ENCODE data around the gene GGTLC2.

GGTLC2 gene

GRCh38 chr22:22691055-22691454 is 46.6 kb downstream of the GGTLC2 start:
- TF ChIP-seq POLR2A (IDR thresholded peaks at IDR 0.05; ENCODE audit: extremely low read depth, insufficient read length), result no peak
- no peak for TF ChIP-seq MAX (IDR thresholded peaks at IDR 0.05; ENCODE audit: low read depth, low read length)
- no peak for TF ChIP-seq MYC (IDR thresholded peaks at IDR 0.05; ENCODE audit: low read depth, low read length)
- TF ChIP-seq CTCF (IDR thresholded peaks at IDR 0.05; ENCODE audit: low read depth, low read length), result no peak
- DNase-seq (ENCODE audit: low read depth), result no peak
- no peak overlapping the region for H3K4me3 ChIP-seq (ENCODE audit: low read depth, low read length)

GRCh38 chr22:22691716-22692701 is 47.6 kb downstream of the GGTLC2 start:
- TF ChIP-seq CTCF (IDR thresholded peaks at IDR 0.05; ENCODE audit: low read depth, low read length) (no peak), POLR2A (IDR thresholded peaks at IDR 0.05; ENCODE audit: extremely low read depth, insufficient read length) (no peak), MYC (IDR thresholded peaks at IDR 0.05; ENCODE audit: low read depth, low read length) (no peak), MAX (IDR thresholded peaks at IDR 0.05; ENCODE audit: low read depth, low read length) (no peak)
- H3K4me3 ChIP-seq (ENCODE audit: low read depth, low read length), result no peak overlapping the region
- peak; percentile 10 for DNase-seq (ENCODE audit: low read depth)

- peak; percentile 31 for DNase-seq (ENCODE audit: low read depth)
- no peak overlapping the region for H3K4me3 ChIP-seq (ENCODE audit: low read depth, low read length)
- TF ChIP-seq CTCF (IDR thresholded peaks at IDR 0.05; ENCODE audit: low read depth, low read length) (peak; percentile 72), MAX (IDR thresholded peaks at IDR 0.05; ENCODE audit: low read depth, low read length) (no peak)
Observed at GRCh38 chr22:22692707-22693530, 48.5 kb downstream of the GGTLC2 start.

GRCh38 chr22:22693531-22693884 is 49.1 kb downstream of the GGTLC2 start:
- TF ChIP-seq MAX (IDR thresholded peaks at IDR 0.05; ENCODE audit: low read depth, low read length) (no peak), MYC (IDR thresholded peaks at IDR 0.05; ENCODE audit: low read depth, low read length) (no peak), CTCF (IDR thresholded peaks at IDR 0.05; ENCODE audit: low read depth, low read length) (no peak), POLR2A (IDR thresholded peaks at IDR 0.05; ENCODE audit: extremely low read depth, insufficient read length) (no peak)
- no peak overlapping the region for H3K4me3 ChIP-seq (ENCODE audit: low read depth, low read length)
- DNase-seq (ENCODE audit: low read depth), result no peak

- DNase-seq (ENCODE audit: low read depth), result no peak
- no peak for TF ChIP-seq MAX (IDR thresholded peaks at IDR 0.05; ENCODE audit: low read depth, low read length)
- no peak for TF ChIP-seq CTCF (IDR thresholded peaks at IDR 0.05; ENCODE audit: low read depth, low read length)
- TF ChIP-seq POLR2A (IDR thresholded peaks at IDR 0.05; ENCODE audit: extremely low read depth, insufficient read length), result no peak
- TF ChIP-seq MYC (IDR thresholded peaks at IDR 0.05; ENCODE audit: low read depth, low read length), result no peak
- no peak overlapping the region for H3K4me3 ChIP-seq (ENCODE audit: low read depth, low read length)
Observed at GRCh38 chr22:22694106-22694505, 49.7 kb downstream of the GGTLC2 start.
